ENCODE results near the gene C14orf93. TPM values are rescaled to one million over a fixed set of nuclear protein-coding genes. Genes with fewer than 3 reads are reported as not detected.
A peak's percentile ranks its signal among the peaks of the same experiment; 100 is the strongest.

Gene C14orf93
- total RNA-seq, 1 donor from 2014 or later = 15.4 TPM

GRCh38 chr14:23042162-23042965, 32.4 kb upstream of the C14orf93 start, which contains the start of gene PSMB11:
TSS of gene PSMB11 (plus strand) at chr14:23042212. CDS start at chr14:23042226, 14 bp downstream.
- no peak within 1 kb of the TSS for H3K4me3 Mint-ChIP-seq (ENCODE audit: low read depth)
- no peak within 1 kb of the TSS for H3K27ac Mint-ChIP-seq
- H3K36me3 Mint-ChIP-seq (ENCODE audit: insufficient read depth) = peaks cover under 1% of the 10 kb centered on the region
- H3K9me3 Mint-ChIP-seq (ENCODE audit: low read depth) = no peaks in the 10 kb centered on the region
- no peak for DNase-seq (ENCODE audit: low spot score, unreplicated experiment)
- H3K27me3 Mint-ChIP-seq = peaks cover 7% of the 10 kb centered on the region
- no peak for TF ChIP-seq CTCF (IDR thresholded peaks at IDR 0.05; ENCODE audit: unreplicated experiment)
- H3K4me1 Mint-ChIP-seq (ENCODE audit: low read depth) = peaks cover 2% of the 10 kb centered on the region

GRCh38 chr14:23041729-23042128, 31.8 kb upstream of the C14orf93 start:
- Mint-ChIP-seq H3K27ac (no peak overlapping the region), H3K4me3 (ENCODE audit: low read depth) (no peak overlapping the region), H3K27me3 (peaks cover 7% of the 10 kb centered on the region), H3K4me1 (ENCODE audit: low read depth) (peaks cover 2% of the 10 kb centered on the region), H3K36me3 (ENCODE audit: insufficient read depth) (no peaks in the 10 kb centered on the region), H3K9me3 (ENCODE audit: low read depth) (no peaks in the 10 kb centered on the region)
- no peak for TF ChIP-seq CTCF (IDR thresholded peaks at IDR 0.05; ENCODE audit: unreplicated experiment)
- no peak for DNase-seq (ENCODE audit: low spot score, unreplicated experiment)

GRCh38 chr14:23040100-23040499, 30.2 kb upstream of the C14orf93 start:
- no peak for DNase-seq (ENCODE audit: low spot score, unreplicated experiment)
- Mint-ChIP-seq H3K27ac (no peak overlapping the region), H3K36me3 (ENCODE audit: insufficient read depth) (no peaks in the 10 kb centered on the region), H3K4me3 (ENCODE audit: low read depth) (no peak overlapping the region), H3K9me3 (ENCODE audit: low read depth) (no peaks in the 10 kb centered on the region), H3K4me1 (ENCODE audit: low read depth) (peaks cover 2% of the 10 kb centered on the region), H3K27me3 (peaks cover 7% of the 10 kb centered on the region)
- no peak for TF ChIP-seq CTCF (IDR thresholded peaks at IDR 0.05; ENCODE audit: unreplicated experiment)

- peak overlapping the region; percentile 80 for H3K4me3 Mint-ChIP-seq (ENCODE audit: low read depth)
- H3K27ac Mint-ChIP-seq = peak overlapping the region; percentile 97
- H3K9me3 Mint-ChIP-seq (ENCODE audit: low read depth) = no peaks in the 10 kb centered on the region
- no peaks in the 10 kb centered on the region for H3K27me3 Mint-ChIP-seq
- no peak for TF ChIP-seq CTCF (IDR thresholded peaks at IDR 0.05; ENCODE audit: unreplicated experiment)
- H3K4me1 Mint-ChIP-seq (ENCODE audit: low read depth) = peaks cover 11% of the 10 kb centered on the region
- peaks cover 13% of the 10 kb centered on the region for H3K36me3 Mint-ChIP-seq (ENCODE audit: insufficient read depth)
- no peak for DNase-seq (ENCODE audit: low spot score, unreplicated experiment)
Observed at GRCh38 chr14:23035303-23036144, 25.6 kb upstream of the C14orf93 start.
